Right atrium auricular region (tissue), 2 donors: ENCODE measurements around the gene ZNF804A. TPM values are rescaled to one million over a fixed set of nuclear protein-coding genes. Genes with fewer than 3 reads are reported as not detected.

Source experiments
- DNase-seq: peaks from one replicate; pipeline ENCODE4 v3.0.0-alpha.2; 2019; ENCODE audit warnings: low spot score
- H3K27ac ChIP-seq, 2 donors: fragments of 200-600 bp; sonication (generic); 1 replicate in 1 of 2; 2 replicates in 1 of 2; pipeline ENCODE4 v1.5.1; 2016 to 2019
- H3K27me3 ChIP-seq, 2 donors: fragments of 200-600 bp; sonication (generic); one replicate each; pipeline versions ENCODE4 v1.5.1 to v1.6.0; 2017 to 2019
- H3K36me3 ChIP-seq: fragments of 200-600 bp; sonication (generic); one replicate; pipeline ENCODE4 v1.5.1; 2016
- H3K4me1 ChIP-seq, 2 donors: fragments of 200-600 bp; sonication (generic); one replicate each; pipeline versions ENCODE4 v1.5.1 to v1.6.0; 2017 to 2019
- H3K4me3 ChIP-seq, 2 donors: fragments of 200-600 bp; sonication (generic); 1 replicate in 1 of 2; 2 replicates in 1 of 2; pipeline ENCODE4 v1.5.1; 2017 to 2019; ENCODE audit warnings: mild to moderate bottlenecking in 1 of 2, moderate library complexity in 1 of 2
- H3K9me3 ChIP-seq, 2 donors: fragments of 200-600 bp; sonication (generic); one replicate each; pipeline ENCODE4 v1.5.1; 2019
- CTCF ChIP-seq, 2 donors: fragments of 200-600 bp; sonication (generic); IDR thresholded peaks; one replicate each; pipeline ENCODE4 v1.5.1; 2019; ENCODE audit warnings: antibody characterized with exemption in 2 of 2
- total RNA-seq, 2 donors: library from RNA; depleted of rRNA; stranded (reverse); fragments of >200 nt; gene quantifications; one replicate each; pipeline ENCODE4 v1.1.0, GENCODE V29; 2016

The ZNF804A gene
- total RNA-seq, 2 donors from 2014 or later, result not detected

GRCh38 chr2:184728411-184728810 lies 130.1 kb downstream of the ZNF804A start:
- no peaks in the 10 kb centered on the region for H3K36me3 ChIP-seq
- no peaks in the 10 kb centered on the region for H3K27me3 ChIP-seq
- no peak overlapping the region for H3K4me3 ChIP-seq
- no peaks in the 10 kb centered on the region for H3K4me1 ChIP-seq
- no peak for DNase-seq
- no peaks in the 10 kb centered on the region for H3K9me3 ChIP-seq
- H3K27ac ChIP-seq, result no peak overlapping the region
- no peak for TF ChIP-seq CTCF (IDR thresholded peaks at IDR 0.05)

- Histone ChIP-seq H3K36me3 (no peaks in the 10 kb centered on the region), H3K27ac (no peak overlapping the region), H3K4me3 (no peak overlapping the region), H3K4me1 (no peaks in the 10 kb centered on the region), H3K9me3 (no peaks in the 10 kb centered on the region), H3K27me3 (no peaks in the 10 kb centered on the region)
- TF ChIP-seq CTCF (IDR thresholded peaks at IDR 0.05), result no peak
- DNase-seq, result no peak
Measured at GRCh38 chr2:184729581-184729980, 131.3 kb downstream of the ZNF804A start.

- DNase-seq, result no peak
- no peak overlapping the region for H3K27ac ChIP-seq
Measured at GRCh38 chr2:184730288-184730687, 132.0 kb downstream of the ZNF804A start.

GRCh38 chr2:184734338-184734737 lies 136.0 kb downstream of the ZNF804A start:
- no peak for DNase-seq
- no peaks in the 10 kb centered on the region for H3K27me3 ChIP-seq
- no peak overlapping the region for H3K4me3 ChIP-seq
- H3K27ac ChIP-seq, result no peak overlapping the region
- H3K36me3 ChIP-seq, result no peaks in the 10 kb centered on the region
- H3K9me3 ChIP-seq, result no peaks in the 10 kb centered on the region
- H3K4me1 ChIP-seq, result no peaks in the 10 kb centered on the region
- TF ChIP-seq CTCF (IDR thresholded peaks at IDR 0.05), result no peak

More at GRCh38 chr2:184730288-184730687, 132.0 kb downstream of the ZNF804A start:
- Histone ChIP-seq H3K4me1 (no peaks in the 10 kb centered on the region), H3K27me3 (no peaks in the 10 kb centered on the region), H3K9me3 (no peaks in the 10 kb centered on the region), H3K36me3 (no peaks in the 10 kb centered on the region), H3K4me3 (no peak overlapping the region)
- TF ChIP-seq CTCF (IDR thresholded peaks at IDR 0.05), result no peak

- no peak for TF ChIP-seq CTCF (IDR thresholded peaks at IDR 0.05)
- Histone ChIP-seq H3K4me1 (no peaks in the 10 kb centered on the region), H3K4me3 (no peak overlapping the region), H3K9me3 (no peaks in the 10 kb centered on the region), H3K27me3 (no peaks in the 10 kb centered on the region), H3K36me3 (no peaks in the 10 kb centered on the region), H3K27ac (no peak overlapping the region)
- no peak for DNase-seq
Measured at GRCh38 chr2:184735611-184736010, 137.3 kb downstream of the ZNF804A start.

GRCh38 chr2:184743096-184743495 lies 144.8 kb downstream of the ZNF804A start:
- H3K9me3 ChIP-seq, result no peaks in the 10 kb centered on the region
- no peaks in the 10 kb centered on the region for H3K4me1 ChIP-seq
- H3K27ac ChIP-seq, result no peak overlapping the region
- H3K4me3 ChIP-seq, result no peak overlapping the region
- no peaks in the 10 kb centered on the region for H3K36me3 ChIP-seq
- no peak for TF ChIP-seq CTCF (IDR thresholded peaks at IDR 0.05)
- H3K27me3 ChIP-seq, result no peaks in the 10 kb centered on the region
- DNase-seq, result no peak
